Mucosa of rectum (tissue), 2 donors: ENCODE data around the gene FAM53B.
A peak's percentile ranks its signal among the peaks of the same experiment; 100 is the strongest.

ENCODE experiments used
- H3K27ac ChIP-seq, 2 donors: one replicate each; pipeline ENCODE4 v1.7.0; 2013; ENCODE audit warnings: inconsistent platforms in 2 of 2, low read depth in 2 of 2, low read length in 2 of 2
- H3K27me3 ChIP-seq, 2 donors: one replicate each; pipeline ENCODE4 v1.7.0; 2013; ENCODE audit warnings: low read length in 2 of 2; ENCODE audit not compliant: control insufficient read depth in 2 of 2, insufficient read depth in 2 of 2
- H3K36me3 ChIP-seq, 2 donors: one replicate each; pipeline ENCODE4 v1.7.0; 2013; ENCODE audit warnings: low read length in 2 of 2; ENCODE audit not compliant: control insufficient read depth in 2 of 2, insufficient read depth in 2 of 2
- H3K4me1 ChIP-seq, 2 donors: one replicate each; pipeline ENCODE4 v1.7.0; 2013; ENCODE audit warnings: low read length in 2 of 2, mild to moderate bottlenecking in 1 of 2; ENCODE audit not compliant: control insufficient read depth in 2 of 2, insufficient read depth in 2 of 2
- H3K4me3 ChIP-seq, 2 donors: one replicate each; pipeline ENCODE4 v1.7.0; 2013; ENCODE audit warnings: low read length in 2 of 2
- H3K9ac ChIP-seq, 2 donors: one replicate each; pipeline ENCODE4 v1.7.0; 2013; ENCODE audit warnings: low read length in 2 of 2, low read depth in 1 of 2, mild to moderate bottlenecking in 1 of 2
- H3K9me3 ChIP-seq, 2 donors: one replicate each; pipeline ENCODE4 v1.7.0; 2013; ENCODE audit warnings: low read length in 2 of 2; ENCODE audit not compliant: control insufficient read depth in 2 of 2
- donor health status: healthy.
- donor health status: Normal muscosa, but diverticular disease.

The FAM53B gene

DNA sequence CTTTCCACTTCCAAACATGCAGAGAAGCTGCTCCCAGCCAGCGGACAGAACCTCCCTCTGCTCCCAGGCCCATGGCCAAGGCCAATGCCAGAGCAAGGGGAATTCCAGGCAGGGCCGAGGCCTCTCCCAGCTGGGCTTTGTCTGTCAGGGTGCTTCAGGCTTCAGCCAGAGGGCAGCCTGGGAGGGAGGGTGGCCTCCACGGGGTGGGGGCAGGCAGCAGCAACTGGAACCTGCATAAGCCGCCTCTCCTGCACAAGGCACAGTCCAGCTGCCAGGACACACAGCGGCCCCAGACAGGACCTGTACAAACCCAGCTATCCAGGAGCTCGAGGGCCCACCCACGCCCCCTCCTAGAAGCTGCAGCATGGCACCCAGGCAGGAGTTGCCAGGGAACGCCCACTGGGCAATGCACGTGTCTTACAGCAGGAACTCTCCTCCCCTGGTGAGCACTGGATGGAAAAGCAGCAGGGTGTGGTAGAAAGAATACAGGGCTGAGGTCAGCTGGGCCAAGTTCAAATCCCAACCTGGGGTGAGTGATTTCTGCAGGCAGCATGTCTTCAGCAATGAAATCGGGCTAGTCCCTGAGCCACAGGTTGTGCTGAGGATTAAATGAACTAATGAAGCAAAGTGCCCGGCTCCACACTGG lies 7.6 kb downstream of the FAM53B start:
- peak overlapping the region; percentile 37 to 51 for H3K4me3 ChIP-seq
- peak overlapping the region; percentile 74 to 84 for H3K27ac ChIP-seq
- peaks cover 0 to 6% of the 10 kb centered on the region in 2 donors for H3K36me3 ChIP-seq
- H3K27me3 ChIP-seq = no peaks in the 10 kb centered on the region
- H3K9ac ChIP-seq = peak overlapping the region; percentile 41 to 48
- H3K4me1 ChIP-seq = peaks cover 87 to 88% of the 10 kb centered on the region in 2 donors
- H3K9me3 ChIP-seq = no peaks in the 10 kb centered on the region

DNA sequence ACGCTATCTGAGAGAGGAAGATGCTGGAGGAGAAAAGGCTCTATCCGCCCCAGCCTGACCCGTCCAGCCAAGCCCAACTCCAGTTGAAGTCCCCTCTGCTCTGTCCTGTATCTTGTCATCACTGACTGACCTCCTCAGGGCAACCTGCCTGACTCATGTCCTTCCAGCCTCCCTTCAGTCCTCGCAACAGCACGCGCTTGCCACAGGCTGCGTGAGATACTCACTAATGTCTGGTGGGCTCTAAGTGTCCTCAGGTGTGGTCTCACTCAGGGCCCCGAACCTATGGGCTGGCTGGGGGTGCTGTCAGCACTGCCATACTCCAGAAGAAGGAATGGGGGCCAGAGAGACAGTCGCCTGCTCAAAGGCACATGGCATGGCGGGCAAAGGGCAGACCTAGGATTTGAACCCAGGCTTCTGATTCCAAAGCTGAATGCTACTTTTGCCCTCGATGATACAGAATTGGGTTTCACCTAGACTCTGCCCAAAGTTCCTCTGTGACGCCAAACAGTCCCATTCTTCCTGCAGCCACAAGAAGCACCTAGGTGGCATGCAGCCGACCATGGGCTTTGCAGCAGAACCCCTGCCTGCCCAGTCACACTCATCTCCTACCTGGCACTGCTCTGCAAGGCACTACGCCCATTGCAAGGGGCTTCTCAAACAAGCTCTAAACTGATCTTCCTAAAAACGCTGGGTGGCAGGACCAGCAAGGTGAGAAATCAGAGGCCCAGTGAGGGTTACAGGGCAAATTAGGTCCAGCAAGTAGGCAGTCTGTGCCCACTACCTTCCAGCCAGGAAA lies 8.5 kb downstream of the FAM53B start:
- Histone ChIP-seq H3K27ac (peak overlapping the region; percentile 74 to 84), H3K36me3 (peaks cover 0 to 6% of the 10 kb centered on the region in 2 donors), H3K4me1 (peaks cover 80 to 82% of the 10 kb centered on the region in 2 donors), H3K4me3 (peak overlapping the region; percentile 29 to 37), H3K9me3 (no peaks in the 10 kb centered on the region), H3K27me3 (no peaks in the 10 kb centered on the region), H3K9ac (peak overlapping the region; percentile 41 to 48)

DNA sequence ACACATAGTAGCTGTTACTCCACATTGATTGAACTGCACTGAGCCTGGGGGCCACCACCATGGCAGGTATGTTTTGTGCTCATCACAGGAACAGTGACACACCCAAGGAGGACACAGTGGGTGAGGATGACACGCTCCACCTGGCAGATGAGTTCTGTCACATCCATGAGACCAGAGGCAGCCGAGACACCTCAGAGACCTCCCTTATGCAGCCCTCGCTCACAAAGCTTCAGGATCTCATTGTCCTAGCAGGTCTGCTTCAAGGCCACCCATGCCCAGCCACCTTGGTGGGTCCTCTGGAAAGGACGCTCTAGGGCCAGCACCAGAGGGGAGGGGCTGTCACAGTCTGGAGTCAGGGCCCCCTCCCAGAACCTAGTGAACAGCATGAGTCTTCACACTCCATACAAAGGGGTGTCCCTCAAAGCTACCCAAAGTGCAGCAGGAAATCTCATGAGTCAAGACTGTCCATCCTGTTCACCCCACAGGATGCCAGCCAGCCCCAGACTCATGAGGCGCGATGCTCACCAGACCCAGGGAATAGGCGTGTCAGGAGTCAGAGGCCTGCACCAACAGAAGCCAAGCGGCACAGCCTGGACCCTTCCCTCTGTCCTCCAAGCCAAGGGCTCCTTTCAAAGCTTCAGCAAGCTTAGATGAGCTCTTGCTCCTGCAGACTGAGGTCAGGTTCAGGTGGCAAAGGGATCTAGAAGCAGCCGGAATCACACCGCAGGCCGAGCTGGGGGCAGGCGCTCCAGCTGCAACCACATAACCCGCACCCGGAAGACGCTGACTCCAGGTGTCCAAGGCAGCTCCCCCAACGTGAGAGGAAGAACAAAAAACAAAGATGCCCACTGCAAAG lies 9.6 kb downstream of the FAM53B start:
- no peaks in the 10 kb centered on the region for H3K27me3 ChIP-seq
- H3K9ac ChIP-seq = peak overlapping the region in 1 of 2 donors; percentile 20
- peak overlapping the region; percentile 38 to 69 for H3K27ac ChIP-seq
- no peaks in the 10 kb centered on the region for H3K9me3 ChIP-seq
- peaks cover 0 to 6% of the 10 kb centered on the region in 2 donors for H3K36me3 ChIP-seq
- H3K4me1 ChIP-seq = peaks cover 80 to 82% of the 10 kb centered on the region in 2 donors
- peak overlapping the region in 1 of 2 donors; percentile 29 for H3K4me3 ChIP-seq

DNA sequence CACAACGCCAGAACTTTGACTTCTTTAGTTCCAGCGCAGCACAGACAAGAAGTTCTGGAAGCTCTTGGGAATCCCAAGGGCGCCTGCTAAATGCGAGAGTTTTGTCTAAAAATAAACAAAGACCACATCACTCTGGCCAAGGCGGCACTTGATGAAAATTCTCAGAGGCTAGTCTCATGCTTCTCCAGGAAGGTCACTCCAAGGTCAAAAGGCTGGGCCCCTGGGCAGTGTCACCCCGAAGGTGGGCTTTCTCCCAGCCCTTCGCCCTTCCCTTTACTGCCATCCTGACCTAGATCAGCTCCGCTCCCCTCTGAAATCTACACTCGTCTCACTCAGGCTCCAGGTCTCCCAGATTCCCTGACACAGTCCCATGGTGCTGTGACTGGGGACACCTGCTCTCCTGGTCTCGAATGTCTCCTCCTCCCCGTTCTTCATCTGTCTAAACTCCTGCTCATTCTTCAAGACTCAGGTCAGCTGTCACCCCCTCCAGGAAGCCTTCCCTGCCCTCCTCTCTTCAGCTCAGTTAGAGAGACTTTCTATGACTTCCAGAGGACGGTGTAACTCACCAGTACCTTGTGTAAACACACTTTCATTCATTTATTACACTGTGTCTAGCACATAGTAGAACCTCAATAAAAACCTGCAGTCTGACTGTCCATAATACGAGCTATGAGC lies 10.5 kb downstream of the FAM53B start:
- H3K27ac ChIP-seq = peak overlapping the region; percentile 59 to 69
- peaks cover 80 to 83% of the 10 kb centered on the region in 2 donors for H3K4me1 ChIP-seq
- no peak overlapping the region for H3K9ac ChIP-seq
- peaks cover 0 to 6% of the 10 kb centered on the region in 2 donors for H3K36me3 ChIP-seq
- H3K9me3 ChIP-seq = no peaks in the 10 kb centered on the region
- no peaks in the 10 kb centered on the region for H3K27me3 ChIP-seq
- H3K4me3 ChIP-seq = no peak overlapping the region

DNA sequence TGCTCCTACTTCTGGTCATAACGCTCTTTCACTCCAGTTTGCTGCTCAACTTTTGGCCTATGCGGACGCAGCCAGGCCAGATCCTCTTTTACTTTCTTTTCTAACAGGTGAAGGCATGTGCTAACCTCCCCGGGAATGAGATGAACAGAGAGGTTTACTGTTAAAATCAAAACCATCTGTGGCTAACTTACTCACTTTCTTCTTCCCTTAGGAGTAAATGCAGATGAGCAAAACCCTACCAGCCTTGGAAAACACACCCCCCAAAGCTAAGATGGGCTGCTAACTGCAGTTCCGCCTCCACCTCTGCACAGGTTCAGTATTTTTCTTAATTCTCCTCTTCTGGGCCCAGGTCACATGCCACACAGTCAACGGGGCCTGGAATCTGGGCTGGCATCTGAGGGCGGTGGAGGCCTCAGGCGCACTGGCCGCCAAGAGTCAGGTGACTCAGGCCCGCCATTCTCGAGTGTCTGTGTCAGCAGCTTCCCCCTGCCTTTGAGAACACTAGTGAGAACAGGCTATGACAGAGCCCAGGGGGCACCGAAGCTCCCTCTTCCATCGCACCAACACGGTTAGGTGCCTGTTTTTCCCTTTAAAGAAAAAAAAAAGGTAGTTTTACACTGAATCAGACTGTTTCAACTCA lies 11.1 kb downstream of the FAM53B start:
- Histone ChIP-seq H3K36me3 (peaks cover 0 to 6% of the 10 kb centered on the region in 2 donors), H3K4me1 (peaks cover 81 to 83% of the 10 kb centered on the region in 2 donors), H3K4me3 (peak overlapping the region in 1 of 2 donors; percentile 4), H3K27ac (peak overlapping the region; percentile 59 to 69), H3K9ac (peak overlapping the region in 1 of 2 donors; percentile 36), H3K27me3 (no peaks in the 10 kb centered on the region), H3K9me3 (no peaks in the 10 kb centered on the region)

DNA sequence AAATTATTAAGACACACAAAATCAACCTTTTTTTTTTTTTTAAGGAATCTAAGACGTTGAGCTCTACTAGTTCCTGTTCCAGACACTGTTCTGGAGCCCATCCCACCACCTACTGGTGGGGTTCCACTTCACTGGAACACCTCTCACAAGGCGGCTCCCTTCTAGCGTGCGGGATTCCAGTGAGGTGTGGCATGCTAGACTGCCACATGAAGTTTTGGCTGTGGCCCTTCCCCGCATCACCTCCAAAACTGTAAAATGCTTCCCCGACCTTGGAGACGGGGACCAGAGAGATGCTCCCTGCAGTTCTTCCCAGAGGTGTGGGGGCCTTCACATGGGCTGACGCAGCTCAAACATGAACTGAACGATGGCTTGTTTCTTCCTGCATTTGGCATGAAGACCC lies 12.6 kb downstream of the FAM53B start:
- H3K4me3 ChIP-seq = no peak overlapping the region
- H3K27me3 ChIP-seq = no peaks in the 10 kb centered on the region
- peaks cover 0 to 6% of the 10 kb centered on the region in 2 donors for H3K36me3 ChIP-seq
- H3K27ac ChIP-seq = peak overlapping the region in 1 of 2 donors; percentile 27
- no peaks in the 10 kb centered on the region for H3K9me3 ChIP-seq
- H3K9ac ChIP-seq = no peak overlapping the region
- peaks cover 78 to 81% of the 10 kb centered on the region in 2 donors for H3K4me1 ChIP-seq

DNA sequence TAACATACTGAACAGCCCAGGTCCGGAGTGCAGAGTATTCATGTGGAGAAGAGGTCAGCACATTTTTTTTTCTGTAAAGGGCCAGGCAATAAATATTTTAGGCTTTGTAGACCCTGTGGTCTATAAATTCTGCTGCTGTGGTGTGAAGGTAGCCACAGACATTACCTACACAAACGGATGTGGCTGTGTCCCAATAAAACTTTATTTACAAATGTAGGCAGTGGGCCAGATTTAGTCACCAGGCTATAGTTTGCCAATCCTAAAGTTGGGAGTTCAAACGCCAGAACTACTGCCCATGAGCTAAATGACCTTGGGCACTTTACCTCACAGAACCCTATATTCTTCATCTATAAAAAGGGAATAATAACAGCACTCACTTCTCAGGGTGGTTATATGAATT lies 13.4 kb downstream of the FAM53B start:
- Histone ChIP-seq H3K36me3 (peaks cover 0 to 5% of the 10 kb centered on the region in 2 donors), H3K27me3 (no peaks in the 10 kb centered on the region), H3K4me3 (no peak overlapping the region), H3K9me3 (no peaks in the 10 kb centered on the region), H3K4me1 (peaks cover 71 to 81% of the 10 kb centered on the region in 2 donors), H3K9ac (no peak overlapping the region), H3K27ac (peak overlapping the region in 1 of 2 donors; percentile 27)

DNA sequence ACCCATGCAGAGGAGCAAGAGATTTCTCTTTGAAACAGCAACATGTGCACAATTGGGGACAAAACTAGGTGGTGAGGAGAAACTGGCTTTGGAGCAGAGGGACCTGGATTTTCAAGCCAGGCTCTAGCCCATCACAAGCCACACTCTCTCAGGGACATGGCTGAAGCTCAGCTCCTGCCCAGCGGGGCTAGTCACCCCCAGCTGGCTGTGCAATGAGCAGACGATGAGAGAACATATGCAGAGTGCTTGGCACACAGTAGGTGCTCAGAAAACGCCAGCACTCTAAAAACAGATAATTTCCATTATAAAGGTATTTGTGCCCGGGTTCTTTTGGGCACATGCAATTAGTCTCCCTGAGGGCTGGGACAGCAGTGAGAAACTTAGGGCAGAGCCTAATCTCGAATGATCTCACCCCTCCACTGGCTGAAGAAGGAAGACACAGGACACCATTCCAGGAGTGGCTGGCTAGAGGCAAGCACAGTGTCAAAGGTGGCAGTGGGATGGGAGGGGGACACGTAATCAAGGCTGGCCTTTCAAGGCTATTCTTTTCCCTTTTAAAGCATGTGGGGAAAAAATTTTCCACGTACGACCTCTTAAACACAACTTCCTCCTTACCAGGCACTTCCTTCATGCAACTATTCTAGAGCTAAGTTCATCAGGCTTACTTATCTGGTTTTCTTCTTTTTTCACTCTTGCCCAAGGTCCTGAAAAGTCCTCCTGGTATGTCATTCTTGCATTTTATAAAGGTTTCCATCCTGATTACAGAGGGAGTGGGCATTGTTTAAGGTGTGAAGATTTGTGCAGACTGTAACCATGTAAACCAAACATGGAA lies 15.1 kb downstream of the FAM53B start:
- peaks cover 0 to 5% of the 10 kb centered on the region in 2 donors for H3K36me3 ChIP-seq
- no peaks in the 10 kb centered on the region for H3K9me3 ChIP-seq
- H3K4me1 ChIP-seq = peaks cover 67 to 82% of the 10 kb centered on the region in 2 donors
- peak overlapping the region in 1 of 2 donors; percentile 21 for H3K9ac ChIP-seq
- peak overlapping the region in 1 of 2 donors; percentile 27 for H3K4me3 ChIP-seq
- no peaks in the 10 kb centered on the region for H3K27me3 ChIP-seq
- H3K27ac ChIP-seq = peak overlapping the region; percentile 62 to 81
